Fibroblast of lung (primary cell): ENCODE data around the gene MED17.

Experiments used
- EZH2 ChIP-seq: IDR thresholded peaks from 2 replicates; pipeline ENCODE4 v1.5.1; 2012; ENCODE audit warnings: low read length, control low read depth, mild to moderate bottlenecking; ENCODE audit errors: missing control alignments
- TF ChIP-seq, protein P1 (sequence below), 2 donors: IDR thresholded peaks in 1 of 2; conservative IDR thresholded peaks in 1 of 2; 1 replicate in 1 of 2; 2 replicates in 1 of 2; pipeline ENCODE4 v1.5.1; 2011 to 2012; ENCODE audit warnings: low read length in 2 of 2, control low read depth in 1 of 2, inconsistent platforms in 1 of 2, low read depth in 1 of 2, mild to moderate bottlenecking in 1 of 2

DNA sequence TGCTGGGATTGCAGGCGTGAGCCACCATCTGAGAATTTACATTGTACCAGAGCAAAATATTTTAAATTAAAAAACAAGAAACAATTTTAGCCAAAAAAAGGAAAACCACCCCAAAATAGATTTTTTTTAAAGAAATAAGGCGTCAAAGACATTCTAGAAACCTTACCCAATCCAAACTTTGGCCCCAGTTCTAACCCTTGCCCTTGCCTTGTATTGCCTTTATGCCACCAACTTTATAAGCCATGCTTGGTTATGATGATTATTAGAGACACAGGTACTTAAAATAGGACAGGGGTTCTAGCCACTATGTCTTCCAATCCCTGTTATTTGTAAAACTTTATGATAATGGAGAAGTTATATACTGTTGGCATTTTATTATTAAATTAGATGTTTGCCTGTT lies 30.8 kb upstream of the MED17 start:
- TF ChIP-seq, protein P1, sequence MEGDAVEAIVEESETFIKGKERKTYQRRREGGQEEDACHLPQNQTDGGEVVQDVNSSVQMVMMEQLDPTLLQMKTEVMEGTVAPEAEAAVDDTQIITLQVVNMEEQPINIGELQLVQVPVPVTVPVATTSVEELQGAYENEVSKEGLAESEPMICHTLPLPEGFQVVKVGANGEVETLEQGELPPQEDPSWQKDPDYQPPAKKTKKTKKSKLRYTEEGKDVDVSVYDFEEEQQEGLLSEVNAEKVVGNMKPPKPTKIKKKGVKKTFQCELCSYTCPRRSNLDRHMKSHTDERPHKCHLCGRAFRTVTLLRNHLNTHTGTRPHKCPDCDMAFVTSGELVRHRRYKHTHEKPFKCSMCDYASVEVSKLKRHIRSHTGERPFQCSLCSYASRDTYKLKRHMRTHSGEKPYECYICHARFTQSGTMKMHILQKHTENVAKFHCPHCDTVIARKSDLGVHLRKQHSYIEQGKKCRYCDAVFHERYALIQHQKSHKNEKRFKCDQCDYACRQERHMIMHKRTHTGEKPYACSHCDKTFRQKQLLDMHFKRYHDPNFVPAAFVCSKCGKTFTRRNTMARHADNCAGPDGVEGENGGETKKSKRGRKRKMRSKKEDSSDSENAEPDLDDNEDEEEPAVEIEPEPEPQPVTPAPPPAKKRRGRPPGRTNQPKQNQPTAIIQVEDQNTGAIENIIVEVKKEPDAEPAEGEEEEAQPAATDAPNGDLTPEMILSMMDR (conservative IDR thresholded peaks at IDR 0.05 in 1 of 2, IDR thresholded peaks at IDR 0.05 in 1 of 2; ENCODE audit: low read depth in 1 of 2, low read length in 2 of 2): no peak
- no peak for TF ChIP-seq EZH2
